HG02798 (cell line): ENCODE measurements around the gene STAP1.
"Not testable (repeated sequence)": the region's sequence is repeated elsewhere in the genome, so short reads cannot be mapped to it uniquely, and the experiment has no call there.

Experiments
- ATAC-seq: cut with Tn5 transposase; IDR thresholded peaks from one replicate; pipeline ENCODE4 v1.9.1; 2021; ENCODE audit warnings: mild to moderate bottlenecking; ENCODE audit not compliant: unreplicated experiment, poor library complexity

Gene STAP1, protein sequence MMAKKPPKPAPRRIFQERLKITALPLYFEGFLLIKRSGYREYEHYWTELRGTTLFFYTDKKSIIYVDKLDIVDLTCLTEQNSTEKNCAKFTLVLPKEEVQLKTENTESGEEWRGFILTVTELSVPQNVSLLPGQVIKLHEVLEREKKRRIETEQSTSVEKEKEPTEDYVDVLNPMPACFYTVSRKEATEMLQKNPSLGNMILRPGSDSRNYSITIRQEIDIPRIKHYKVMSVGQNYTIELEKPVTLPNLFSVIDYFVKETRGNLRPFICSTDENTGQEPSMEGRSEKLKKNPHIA

DNA sequence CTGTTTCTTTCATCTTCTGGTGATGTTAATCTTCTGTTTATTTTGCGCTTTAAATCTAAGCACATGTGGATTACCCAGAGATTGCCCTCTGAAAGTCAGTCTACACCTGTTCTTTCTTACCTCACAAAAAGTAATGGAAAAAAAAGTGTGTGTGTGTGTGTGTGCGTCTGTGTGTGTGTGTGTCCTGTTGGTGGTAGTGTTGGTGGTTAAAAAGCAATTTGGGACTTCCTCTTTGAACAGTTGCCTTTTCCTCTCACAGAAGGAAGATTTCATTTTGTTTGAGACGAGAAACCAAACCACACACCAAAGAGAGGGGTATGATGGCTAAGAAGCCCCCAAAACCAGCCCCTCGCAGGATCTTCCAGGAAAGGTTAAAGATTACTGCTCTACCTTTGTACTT is at the start of gene STAP1:
Gene STAP1 (plus strand): TSS at position 235 of the 400 bp plus-strand sequence. CDS start 83 bp downstream, at position 318.
- ATAC-seq, result peak; percentile 63

DNA sequence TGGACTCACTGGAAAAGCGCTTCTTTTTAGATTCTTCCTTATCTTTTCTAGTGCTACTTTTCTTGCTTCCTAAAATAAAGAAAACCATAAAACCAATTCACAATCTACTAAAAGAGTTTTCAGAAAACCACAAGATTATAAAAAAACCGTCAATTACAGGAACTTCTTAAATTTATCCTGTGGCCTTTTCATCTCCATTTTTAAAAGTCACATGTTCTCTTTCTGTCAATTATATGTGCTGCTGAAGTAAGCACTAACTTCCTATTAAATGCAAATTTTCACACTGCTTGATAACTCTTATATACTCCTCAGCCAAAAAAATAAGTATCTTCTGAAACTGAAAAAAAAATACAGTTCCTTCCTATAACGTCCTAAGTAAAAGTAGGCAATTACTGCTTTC is 46.0 kb upstream of the STAP1 start:
- ATAC-seq, result no peak

DNA sequence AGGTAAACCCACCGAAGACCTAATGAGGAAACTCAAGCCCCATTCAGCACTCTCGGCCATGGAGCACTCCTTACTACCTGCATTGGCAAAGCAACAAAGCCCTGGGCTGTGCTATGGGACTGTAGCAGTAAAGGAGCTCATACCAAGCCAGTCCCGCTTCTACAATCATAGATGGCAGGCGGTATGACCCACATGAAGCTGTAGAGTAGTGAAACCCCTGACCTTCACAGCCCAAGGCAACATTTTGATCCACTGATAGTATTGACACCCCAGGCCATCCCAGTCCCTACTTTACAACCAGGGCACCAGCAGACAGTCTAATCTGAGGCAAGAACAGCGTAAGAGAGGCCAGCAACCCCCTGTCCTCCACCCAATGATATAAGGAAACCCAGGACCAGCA is 38.4 kb upstream of the STAP1 start:
- ATAC-seq, result no peak

DNA sequence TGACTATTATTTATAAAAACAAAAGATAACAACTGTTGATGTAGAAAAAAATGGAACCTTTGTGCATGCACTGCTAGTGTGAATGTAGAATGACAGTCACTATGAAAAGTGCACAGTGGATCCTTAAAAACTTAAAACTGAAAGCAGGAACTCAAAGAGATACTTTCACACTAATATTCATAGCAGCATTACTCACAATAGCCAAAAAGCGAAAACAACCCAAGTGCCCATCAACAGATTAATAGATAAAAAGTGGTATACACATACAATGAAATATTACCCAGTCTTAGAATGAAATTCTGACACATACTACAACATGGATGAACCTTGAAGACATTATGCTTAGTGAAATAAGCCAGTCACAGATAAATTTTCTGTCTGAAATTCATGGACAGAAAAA is 37.0 kb upstream of the STAP1 start:
- ATAC-seq, result peak; percentile 82

DNA sequence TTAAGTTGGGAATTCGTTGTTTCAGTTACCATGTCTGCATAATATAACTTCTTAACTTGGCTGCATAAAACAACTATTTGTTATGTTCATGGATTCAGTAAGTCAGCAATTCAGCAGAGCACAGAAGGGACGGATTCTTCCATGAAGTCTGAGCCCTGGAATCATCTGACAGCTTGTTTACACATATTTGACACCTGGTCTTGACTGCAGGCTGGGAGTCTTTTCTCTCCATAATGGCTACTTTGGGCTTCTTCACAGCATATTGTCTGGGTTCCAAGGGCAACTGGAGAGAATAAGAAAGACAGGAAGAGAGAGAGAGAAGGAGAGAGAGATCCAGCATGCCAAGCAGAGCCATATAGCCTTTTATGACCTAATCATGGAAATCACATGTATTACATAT is 36.3 kb upstream of the STAP1 start:
- no peak for ATAC-seq

DNA sequence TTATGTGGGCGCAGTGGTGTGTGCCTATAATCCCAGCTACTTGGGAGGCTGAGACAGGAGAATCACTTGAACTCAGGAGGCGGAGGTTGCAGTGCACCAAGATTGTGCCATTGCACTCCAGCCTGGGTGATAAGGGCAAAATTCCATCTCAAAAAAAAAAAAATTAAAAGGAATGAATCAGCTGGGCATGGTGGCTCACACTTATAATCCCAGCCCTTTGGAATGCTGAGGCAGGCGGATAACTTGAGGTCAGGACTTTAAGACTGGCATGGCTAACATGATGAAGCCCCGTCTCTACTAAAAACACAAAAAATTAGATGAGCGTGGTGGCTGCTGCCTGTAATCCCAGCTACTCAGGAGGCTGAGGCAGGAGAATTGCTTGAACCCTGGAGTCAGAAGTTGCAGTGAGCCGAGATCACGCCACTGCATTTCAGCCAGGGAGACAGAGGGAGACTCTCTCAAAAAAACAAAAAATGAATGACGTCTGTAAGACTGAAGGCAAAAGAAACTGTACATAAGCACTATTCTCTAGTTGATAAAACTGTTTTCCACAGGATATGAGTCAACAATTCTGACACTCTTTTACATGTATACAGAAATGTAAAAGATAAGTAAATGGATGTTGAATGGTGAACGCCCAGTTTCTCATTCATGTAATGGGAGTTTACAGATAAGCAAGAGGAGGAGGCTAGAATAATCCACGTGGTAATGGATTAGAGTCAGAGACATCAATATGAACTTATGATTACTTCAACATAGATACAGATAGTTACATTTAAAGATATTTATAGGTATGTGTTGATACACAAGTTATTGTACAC is 35.5 kb upstream of the STAP1 start:
- no peak for ATAC-seq

DNA sequence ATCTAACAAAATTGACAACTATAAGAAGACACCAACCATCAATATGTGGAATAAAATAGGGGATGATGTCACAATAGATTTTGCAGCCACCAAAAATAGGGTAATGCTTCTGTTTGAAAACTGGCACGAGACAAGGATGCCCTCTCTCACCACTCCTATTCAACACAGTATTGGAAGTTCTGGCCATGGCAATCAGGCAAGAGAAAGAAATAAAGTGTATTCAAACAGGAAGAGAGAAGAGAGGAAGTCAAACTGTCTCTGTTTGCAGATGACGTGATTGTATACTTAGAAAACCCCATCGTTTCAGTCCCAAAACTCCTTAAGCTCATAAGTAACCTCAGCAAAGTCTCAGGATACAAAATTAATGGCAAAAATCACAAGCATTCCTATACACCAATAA is 34.4 kb upstream of the STAP1 start:
- ATAC-seq, result not testable (repeated sequence)

DNA sequence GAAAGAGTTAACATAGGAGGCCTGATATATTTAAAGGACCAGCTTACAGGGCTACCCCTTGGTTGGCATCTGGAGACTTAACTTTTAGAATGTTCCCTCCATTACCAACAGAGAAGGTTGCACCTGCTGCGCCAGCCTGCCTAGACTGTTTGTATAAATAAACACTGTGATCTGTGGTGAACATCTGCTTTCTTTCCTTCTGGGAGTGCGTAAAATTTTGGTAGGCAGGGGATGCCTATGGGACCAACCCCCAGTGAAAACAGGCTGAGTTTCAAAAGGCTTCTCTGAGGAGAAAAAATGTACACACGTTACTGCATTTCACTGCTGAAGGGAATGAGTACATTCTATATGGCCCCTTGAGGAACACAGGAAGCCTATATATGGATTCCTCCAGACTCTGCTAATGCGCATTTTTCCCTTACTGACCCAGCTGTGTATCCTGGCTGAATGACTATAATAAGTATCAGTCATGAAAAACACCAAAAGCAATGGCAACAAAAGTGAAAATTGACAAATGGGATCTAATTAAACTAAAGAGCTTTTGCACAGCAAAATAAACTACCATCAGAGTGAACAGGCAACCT is 27.1 kb upstream of the STAP1 start:
- no peak for ATAC-seq

DNA sequence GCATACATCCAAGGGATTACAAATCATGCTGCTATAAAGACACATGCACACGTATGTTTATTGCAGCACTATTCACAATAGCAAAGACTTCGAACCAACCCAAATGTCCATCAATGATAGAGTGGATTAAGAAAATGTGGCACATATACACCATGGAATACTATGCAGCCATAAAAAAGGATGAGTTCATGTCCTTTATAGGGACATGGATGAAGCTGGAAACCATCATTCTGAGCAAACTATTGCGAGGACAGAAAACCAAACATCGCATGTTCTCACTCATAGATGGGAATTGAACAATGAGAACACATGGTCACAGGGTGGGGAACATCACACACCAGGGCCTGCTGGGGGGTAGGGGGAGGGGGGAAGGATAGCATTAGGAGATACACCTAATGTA is 26.1 kb upstream of the STAP1 start:
- ATAC-seq, result not testable (repeated sequence)

DNA sequence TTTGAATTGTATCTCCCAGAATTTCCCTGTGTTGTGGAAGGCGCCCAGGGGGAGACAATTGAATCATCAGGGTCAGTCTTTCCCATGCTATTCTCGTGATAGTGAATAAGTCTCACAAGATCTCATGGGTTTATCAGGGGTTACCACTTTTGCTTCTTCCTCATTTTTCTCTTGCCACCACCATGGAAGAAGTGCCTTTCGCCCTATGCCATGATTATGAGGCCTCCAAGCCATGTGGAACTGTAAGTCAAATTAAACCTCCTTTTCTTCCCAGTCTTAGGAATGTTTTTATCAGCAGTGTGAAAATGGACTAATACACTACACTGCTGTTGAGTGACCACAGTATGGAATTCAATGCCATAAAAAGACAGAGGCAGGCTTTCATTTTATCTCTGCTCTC is 25.4 kb upstream of the STAP1 start:
- ATAC-seq, result no peak

DNA sequence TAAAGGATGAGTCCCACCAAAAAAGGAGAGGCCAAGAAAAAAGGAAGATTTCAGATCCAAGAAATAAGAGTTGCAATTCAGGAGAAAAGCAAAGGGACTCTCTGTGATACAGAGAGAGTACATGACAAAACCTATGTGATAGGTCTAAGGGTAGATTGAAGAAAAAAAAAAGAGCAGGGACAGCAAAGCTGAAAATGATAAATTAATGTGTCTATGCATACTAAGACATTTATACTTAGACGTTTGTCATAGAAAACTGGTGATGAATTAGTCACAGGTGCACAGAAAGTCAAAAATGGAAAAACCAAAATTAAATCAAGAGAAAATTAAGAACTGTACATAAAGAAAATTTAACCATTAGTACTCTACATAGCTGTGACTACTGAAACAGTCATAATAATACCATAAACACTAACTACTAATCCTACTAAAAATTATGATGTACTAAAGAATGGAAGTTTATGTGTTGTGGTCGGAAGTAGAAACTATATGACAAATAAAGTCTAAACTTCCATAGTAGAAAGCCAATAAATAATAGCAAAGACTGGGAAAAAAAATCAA is 23.2 kb upstream of the STAP1 start:
- no peak for ATAC-seq

DNA sequence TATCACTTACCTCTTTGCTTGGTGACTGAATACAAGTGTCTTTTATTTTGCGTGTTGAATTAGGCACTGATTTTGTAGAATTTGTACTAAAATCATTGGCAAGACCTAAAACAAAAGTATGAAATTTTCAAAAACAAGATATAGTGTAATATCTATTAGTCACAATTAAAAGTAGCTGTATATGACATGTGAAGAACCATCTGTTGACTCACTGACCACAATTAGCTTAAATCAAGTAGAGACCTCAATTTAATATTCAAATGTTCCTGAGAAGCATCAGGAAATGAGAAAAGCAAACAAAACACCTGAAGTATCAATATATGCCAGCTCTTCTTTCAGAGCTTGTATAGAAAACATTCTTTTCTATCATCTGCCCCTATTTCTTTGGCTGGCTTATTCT is 18.7 kb upstream of the STAP1 start:
- ATAC-seq, result no peak

DNA sequence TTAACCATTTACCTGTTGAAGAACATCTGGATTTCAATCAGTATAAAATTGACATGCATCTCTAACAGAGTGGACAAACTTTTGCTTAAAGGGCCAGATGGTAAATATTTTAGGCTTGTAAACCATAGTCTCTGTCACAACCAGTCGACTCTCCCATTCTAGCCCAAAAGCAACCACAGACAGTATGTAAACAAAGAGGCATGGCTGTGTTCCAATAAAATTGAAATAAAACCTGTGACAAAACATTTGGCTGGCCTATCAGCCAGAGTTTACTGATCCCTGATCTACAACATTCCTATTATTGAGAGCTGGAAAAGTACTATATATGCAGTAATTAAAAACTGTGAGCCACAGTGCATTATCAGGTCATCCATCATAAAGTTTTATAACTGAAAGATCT is 16.5 kb upstream of the STAP1 start:
- ATAC-seq, result no peak

DNA sequence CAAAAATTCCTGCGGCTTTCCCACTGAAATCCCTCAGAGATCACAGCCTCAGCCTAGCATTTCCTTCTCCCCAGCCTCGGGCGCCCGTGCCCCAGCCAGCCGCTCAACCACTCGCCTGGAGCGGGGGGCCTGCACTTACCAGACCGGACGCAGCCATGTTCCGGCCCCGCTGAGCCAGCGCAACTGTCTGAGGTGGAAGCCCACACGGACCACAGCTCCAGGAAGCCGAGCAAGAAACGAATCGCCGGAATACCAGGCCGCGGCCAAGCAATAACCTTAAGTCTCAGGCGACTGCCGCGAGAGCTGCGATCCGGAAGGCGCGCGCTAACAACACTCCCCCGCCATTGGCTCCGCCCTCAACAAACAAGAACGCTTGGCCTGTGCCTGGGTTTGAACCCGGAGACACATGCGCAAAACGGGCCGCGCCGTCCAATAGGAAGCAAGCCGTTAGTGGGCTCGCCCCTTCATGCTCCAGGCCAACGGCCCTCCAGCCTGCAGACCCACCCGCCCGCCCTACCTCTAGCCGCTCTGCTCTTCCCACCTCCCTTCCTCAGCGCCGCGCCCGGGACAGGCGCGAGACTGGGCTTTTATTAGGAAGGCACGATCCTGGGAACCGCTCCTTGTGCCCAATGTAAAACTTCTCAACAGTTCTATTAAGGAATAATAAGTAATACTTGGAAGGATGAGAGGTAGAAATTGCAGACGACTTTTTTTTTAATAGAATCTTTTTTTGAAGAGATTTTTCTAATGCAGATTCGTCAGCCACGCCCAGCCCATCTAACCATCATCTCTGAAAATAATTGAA is 13.1 kb upstream of the STAP1 start, which contains the start of gene CENPC:
Gene CENPC (minus strand): TSS at position 305 of the 805 bp plus-strand sequence. CDS start 148 bp downstream, at position 157.
- peak; percentile 97 for ATAC-seq

DNA sequence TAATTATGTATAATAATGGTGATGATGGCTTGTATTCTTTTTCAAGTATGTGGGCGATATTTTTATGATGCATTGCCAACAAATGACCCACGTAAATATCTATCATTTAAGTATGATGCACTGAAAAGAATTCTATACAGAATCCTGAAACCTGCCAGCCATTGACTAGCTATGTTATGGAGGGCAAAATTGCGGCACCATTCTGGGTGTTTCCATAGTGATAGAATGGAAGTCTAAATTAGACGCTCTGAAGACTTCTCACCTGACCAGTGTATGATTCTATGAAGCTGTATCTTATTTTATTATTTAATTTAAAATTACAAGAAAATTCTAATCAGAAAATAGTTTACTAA is 12.5 kb upstream of the STAP1 start:
- ATAC-seq, result no peak

DNA sequence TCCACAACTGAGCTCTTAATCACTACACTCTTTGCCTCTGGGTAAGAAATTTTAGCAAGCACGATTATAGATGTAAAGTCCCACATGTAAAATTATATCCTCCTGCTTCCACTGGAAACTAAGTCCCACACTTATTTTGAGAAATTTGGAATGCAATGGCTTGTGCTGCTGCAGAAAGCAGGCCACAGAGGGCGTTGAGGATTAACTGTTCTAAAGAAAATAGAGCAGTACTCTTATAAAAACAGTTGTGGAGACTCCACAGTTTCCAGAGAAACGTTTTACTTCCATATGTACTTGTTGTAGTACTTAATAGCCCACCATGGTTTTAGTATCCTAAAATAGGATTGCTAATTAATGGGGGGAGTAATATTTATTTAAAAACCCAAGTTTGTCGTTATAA is 11.6 kb upstream of the STAP1 start:
- ATAC-seq, result no peak

DNA sequence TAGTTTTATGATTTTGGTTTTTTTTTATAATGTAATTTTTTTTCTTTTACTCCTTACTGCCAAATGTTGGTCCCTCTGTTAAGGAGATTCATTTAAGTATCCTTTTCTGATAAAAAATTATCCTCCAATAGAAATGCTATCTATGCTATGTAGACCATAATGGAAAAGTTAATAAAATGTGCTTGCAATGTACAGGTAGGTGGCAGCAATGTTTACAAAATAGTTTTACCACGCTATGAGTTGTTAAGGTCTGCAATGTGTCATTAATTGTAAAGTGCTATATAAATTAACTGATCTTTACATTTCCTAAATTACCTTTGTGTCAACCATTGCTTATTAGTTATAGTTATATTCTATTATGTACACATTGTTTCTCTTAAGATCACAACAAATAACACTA is 9.4 kb upstream of the STAP1 start:
- ATAC-seq, result peak; percentile 31

DNA sequence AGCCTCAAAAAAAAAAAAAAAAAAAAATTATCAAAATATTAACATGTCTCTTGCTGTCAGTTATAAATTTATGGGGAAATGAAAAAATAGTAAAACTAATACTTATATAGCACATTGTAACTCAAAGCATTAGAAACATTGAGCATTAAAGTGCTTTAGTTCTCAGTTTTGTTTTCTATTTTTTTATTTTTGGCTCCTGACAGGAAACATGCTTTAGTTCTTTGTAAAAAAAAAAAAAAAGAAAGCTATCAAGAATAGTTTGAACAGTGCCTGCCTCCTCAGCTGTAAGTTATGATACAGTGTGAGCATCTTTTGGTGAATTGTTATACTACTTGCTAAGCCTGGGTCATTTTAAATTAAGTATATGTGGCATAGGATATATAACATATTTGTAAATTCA is 8.1 kb upstream of the STAP1 start:
- ATAC-seq, result no peak

DNA sequence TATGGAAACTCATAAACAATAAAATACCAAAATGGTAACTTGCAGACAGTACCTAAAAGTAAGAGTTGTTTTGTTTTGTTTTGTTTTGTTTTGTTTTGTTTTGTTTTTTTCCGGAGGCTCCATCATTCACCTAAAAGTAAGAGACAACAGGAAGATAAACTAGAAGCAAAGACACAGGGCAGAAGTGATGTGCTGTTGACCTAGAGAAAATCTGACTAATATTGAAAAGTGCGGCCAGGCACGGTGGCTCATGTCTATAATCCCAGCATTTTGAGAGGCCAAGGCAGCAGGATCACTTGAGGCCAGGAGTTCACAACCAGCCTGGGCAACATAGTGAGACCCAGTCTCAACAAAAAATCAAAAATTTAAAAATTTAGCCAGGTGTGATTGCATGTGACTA is 7.7 kb upstream of the STAP1 start:
- ATAC-seq, result no peak

DNA sequence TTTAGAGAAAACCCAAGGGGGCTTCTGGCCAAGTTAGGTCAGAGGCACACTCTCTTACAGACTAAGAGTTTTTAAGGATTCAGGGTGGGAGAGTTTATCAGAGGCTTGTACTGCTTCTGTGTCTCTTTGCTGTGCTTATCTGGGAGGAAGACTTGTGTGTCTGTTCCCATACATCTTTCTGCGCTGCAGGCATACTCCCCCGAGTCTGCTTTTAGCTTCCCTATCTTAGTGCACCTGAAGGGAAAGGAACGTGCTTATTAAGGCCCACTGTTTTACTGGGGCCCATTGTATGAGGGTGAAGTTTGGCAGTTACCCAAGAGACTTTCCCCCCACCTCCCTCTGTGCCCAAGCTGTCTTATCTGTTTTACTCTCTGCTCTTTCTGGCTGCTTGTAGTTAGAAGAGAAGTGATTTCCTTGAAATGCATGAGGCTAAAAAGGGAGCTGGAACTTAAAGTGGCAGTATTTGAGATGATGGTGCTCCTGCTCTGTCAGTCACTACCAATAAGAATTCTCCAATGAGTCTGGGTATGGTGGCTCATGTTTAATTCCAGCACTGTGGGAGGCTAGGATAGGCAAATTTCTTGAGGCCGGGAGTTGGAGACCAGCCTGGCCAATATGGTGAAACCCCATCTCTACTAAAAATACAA is 6.3 kb upstream of the STAP1 start:
- not testable (repeated sequence) for ATAC-seq
